Small intestine (tissue), 7 donors: ENCODE data around the gene SDR42E2. TPM values are rescaled to one million over a fixed set of nuclear protein-coding genes. Genes with fewer than 3 reads are reported as not detected.

Experiments
- DNase-seq, 2 donors: peaks; one replicate each; pipeline versions ENCODE4 v3.0.0 to v3.0.0-alpha.2; 2013
- FAIRE-seq: peaks from 2 replicates; lab custom pipeline; 2012; peaks lifted over from hg19 to GRCh38; lab: Jason Lieb, UNC
- H3K27ac ChIP-seq, 3 donors: one replicate each; pipeline ENCODE4 v1.5.1; 2013; ENCODE audit warnings: low read length in 2 of 3, mild to moderate bottlenecking in 2 of 3, control low read depth in 1 of 3, inconsistent platforms in 1 of 3, low read depth in 1 of 3, moderate library complexity in 1 of 3
- H3K27me3 ChIP-seq, 3 donors: one replicate each; pipeline ENCODE4 v1.6.1; 2013; ENCODE audit warnings: low read length in 3 of 3, inconsistent platforms in 1 of 3; ENCODE audit not compliant: control insufficient read depth in 3 of 3, insufficient read depth in 3 of 3
- H3K36me3 ChIP-seq, 3 donors: one replicate each; pipeline ENCODE4 v1.6.1; 2013; ENCODE audit warnings: low read length in 3 of 3, inconsistent platforms in 1 of 3, low read depth in 1 of 3, mild to moderate bottlenecking in 1 of 3, moderate library complexity in 1 of 3; ENCODE audit not compliant: control insufficient read depth in 3 of 3, insufficient read depth in 2 of 3
- H3K4me1 ChIP-seq, 3 donors: one replicate each; pipeline ENCODE4 v1.6.1; 2013; ENCODE audit warnings: low read length in 2 of 3, inconsistent platforms in 1 of 3, low read depth in 1 of 3, mild to moderate bottlenecking in 1 of 3, moderate library complexity in 1 of 3; ENCODE audit not compliant: control insufficient read depth in 3 of 3, insufficient read depth in 2 of 3
- H3K4me3 ChIP-seq, 3 donors: one replicate each; pipeline ENCODE4 v1.5.1; 2013; ENCODE audit warnings: low read length in 3 of 3, control low read depth in 1 of 3, inconsistent platforms in 1 of 3, low read depth in 1 of 3, mild to moderate bottlenecking in 1 of 3, moderate library complexity in 1 of 3
- H3K9me3 ChIP-seq, 2 donors: one replicate each; pipeline ENCODE4 v1.6.1; 2013; ENCODE audit warnings: low read depth in 1 of 2, low read length in 1 of 2; ENCODE audit not compliant: control insufficient read depth in 2 of 2, insufficient read depth in 1 of 2
- WGBS, 3 donors: extraction: QIAGEN DNeasy Blood & Tissue Kit; methylation state at CpG; one replicate each; pipeline ENCODE4 v1.1.7; 2013; 5-methylcytosine and 5-hydroxymethylcytosine counted together
- polyA plus RNA-seq, 4 donors: library from polyadenylated mRNA; stranded (reverse) in 3 of 4; unstranded in 1 of 4; fragments of 200-250 nt in 3 of 4; fragments of 120-200 nt in 1 of 4; gene quantifications; one replicate each; pipeline versions ENCODE4 v1.2.1 to v1.2.3, GENCODE V29; 2013
- donor health status: healthy with polysubstance abuse.
- donor health status: control.
- donor health status: control.
- donor health status: Bipolar disorder and iron deficiency.
- donor health status: healthy.

SDR42E2 gene
- polyA plus RNA-seq, 4 donors: 0.01 to 0.03 TPM; not detected in 2

DNA sequence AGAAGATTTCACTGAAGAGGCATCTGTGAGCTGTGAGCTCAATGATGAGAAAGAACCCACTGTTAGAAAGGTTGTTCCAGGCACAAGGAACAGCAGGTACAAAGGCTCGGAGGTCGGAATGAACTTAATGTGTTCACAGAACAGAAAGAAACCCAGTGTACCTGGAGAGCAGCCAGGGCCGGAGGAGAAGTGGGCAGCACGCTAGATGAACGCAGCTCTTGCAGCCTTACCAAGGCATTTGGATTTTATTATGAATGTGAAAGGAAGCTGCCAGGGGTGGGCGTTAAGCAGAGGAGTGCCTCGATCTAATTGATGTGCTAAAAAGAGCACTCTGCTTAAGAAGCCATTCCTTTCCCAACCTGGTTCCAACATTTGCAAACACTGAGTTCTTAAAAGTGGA lies 62.8 kb downstream of the SDR42E2 start:
- Histone ChIP-seq H3K4me1 (peaks cover 0 to 2% (median 0%) of the 10 kb centered on the region in 3 donors), H3K27me3 (no peaks in the 10 kb centered on the region), H3K9me3 (no peaks in the 10 kb centered on the region), H3K36me3 (peaks cover 0 to 49% (median 6%) of the 10 kb centered on the region in 3 donors), H3K4me3 (no peak overlapping the region), H3K27ac (no peak overlapping the region)
- WGBS, 3 donors: 84 to 92% (median 91%) methylated on average over 7 of the region's 7 CpGs
- no peak for DNase-seq
- FAIRE-seq: no peak

DNA sequence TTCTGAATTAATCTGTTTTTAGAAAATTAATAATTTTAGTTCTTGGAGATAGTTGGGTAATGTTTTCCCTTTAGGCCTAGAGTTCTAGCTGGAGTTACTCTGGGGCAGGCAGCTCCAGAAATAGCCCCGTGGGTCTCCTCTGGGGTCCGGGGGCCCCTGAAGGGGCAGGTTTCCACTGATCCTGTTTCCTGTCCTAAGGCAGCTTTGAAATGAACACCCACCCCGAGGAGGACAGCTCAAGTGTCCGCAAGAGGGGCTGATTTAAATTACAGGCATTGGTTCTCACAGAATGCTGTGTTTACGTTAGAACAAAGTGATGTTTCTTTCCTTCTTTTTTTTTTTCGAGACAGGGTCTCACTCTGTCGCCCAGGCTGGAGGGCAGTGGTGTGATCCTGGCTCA lies 67.6 kb downstream of the SDR42E2 start:
- 58 to 80% (median 79%) methylated on average over 7 of the region's 7 CpGs for WGBS, 3 donors
- H3K4me3 ChIP-seq: no peak overlapping the region
- FAIRE-seq: no peak
- no peak for DNase-seq
- no peaks in the 10 kb centered on the region for H3K27me3 ChIP-seq
- peaks cover 2 to 49% (median 6%) of the 10 kb centered on the region in 3 donors for H3K36me3 ChIP-seq
- H3K27ac ChIP-seq: no peak overlapping the region
- peaks cover 0 to 22% (median 5%) of the 10 kb centered on the region in 3 donors for H3K4me1 ChIP-seq
- H3K9me3 ChIP-seq: no peaks in the 10 kb centered on the region

DNA sequence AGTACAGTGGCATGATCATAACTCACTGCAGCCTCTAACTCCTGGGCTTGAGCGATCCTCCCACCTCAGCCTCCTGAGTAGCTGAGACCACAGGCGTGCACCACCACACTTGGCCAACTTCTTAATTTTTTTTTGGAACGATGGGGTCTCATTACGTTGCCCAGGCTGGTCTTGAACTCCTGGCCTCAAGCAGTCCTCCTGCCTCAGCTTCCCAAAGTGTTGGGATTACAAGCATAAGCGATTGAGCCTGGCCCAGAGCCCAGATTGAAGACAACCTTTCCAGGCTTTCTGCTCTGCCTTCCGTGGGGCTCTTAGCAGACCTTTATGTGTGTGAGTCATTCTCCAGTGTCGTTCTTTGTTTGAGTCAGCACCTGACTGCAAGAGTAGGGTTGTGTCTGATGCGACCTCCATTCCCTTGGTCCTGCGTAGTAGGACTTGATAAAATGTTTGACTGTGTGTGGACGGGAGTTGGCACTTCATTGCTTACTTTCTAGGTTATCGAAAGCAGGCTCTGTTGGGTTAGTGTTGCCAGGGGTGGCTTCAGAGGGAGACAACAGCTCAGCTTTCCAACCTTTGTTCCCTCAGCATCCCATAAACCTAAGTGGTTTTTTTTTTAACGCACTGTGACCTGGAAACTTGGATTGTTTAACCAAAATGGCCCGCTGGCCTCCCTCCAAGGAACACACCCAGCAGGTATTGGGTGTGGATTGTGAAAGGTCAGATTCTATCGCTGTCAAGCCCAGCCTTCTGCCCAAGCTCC lies 70.2 kb downstream of the SDR42E2 start:
- Histone ChIP-seq H3K36me3 (peaks cover 2 to 39% (median 6%) of the 10 kb centered on the region in 3 donors), H3K27ac (peak overlapping the region; percentile 58 to 89 (median 85)), H3K4me1 (peaks cover 2 to 33% (median 5%) of the 10 kb centered on the region in 3 donors), H3K27me3 (no peaks in the 10 kb centered on the region), H3K9me3 (no peaks in the 10 kb centered on the region), H3K4me3 (no peak overlapping the region)
- 17 to 53% (median 34%) methylated on average over 14 of the region's 14 CpGs for WGBS, 3 donors
- DNase-seq (peak; percentile 97 to 99), FAIRE-seq (no peak)

DNA sequence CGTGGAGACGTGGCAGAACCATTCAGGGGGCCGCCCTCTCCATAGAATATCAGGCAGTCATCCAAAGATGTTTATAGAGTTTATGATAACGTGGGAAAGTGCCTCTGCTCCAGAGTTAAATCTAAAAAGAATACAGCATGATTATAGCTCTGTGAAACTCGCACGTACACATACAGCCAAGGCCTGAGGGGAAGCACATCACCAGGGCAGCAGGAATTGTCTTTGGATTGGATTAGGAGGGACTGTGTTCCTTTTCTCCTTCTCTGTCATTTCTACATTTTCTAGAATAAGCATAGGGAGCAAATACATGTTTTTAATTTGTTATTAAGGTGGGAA lies 70.7 kb downstream of the SDR42E2 start:
- 21 to 55% (median 27%) methylated on average over 6 of the region's 6 CpGs for WGBS, 3 donors
- peaks cover 2 to 33% (median 5%) of the 10 kb centered on the region in 3 donors for H3K4me1 ChIP-seq
- no peaks in the 10 kb centered on the region for H3K27me3 ChIP-seq
- H3K36me3 ChIP-seq: peaks cover 2 to 37% (median 4%) of the 10 kb centered on the region in 3 donors
- H3K4me3 ChIP-seq: no peak overlapping the region
- no peak for DNase-seq
- H3K9me3 ChIP-seq: no peaks in the 10 kb centered on the region
- FAIRE-seq: no peak
- H3K27ac ChIP-seq: peak overlapping the region; percentile 56 to 89 (median 85)

- Histone ChIP-seq H3K27ac (peak overlapping the region; percentile 43 to 68 (median 54)), H3K27me3 (no peaks in the 10 kb centered on the region), H3K9me3 (no peaks in the 10 kb centered on the region), H3K4me3 (no peak overlapping the region), H3K4me1 (peaks cover 5 to 35% (median 5%) of the 10 kb centered on the region in 3 donors), H3K36me3 (peaks cover 0 to 28% (median 0%) of the 10 kb centered on the region in 3 donors)
- FAIRE-seq (no peak), DNase-seq (peak; percentile 82 to 97)
- 42 to 75% (median 56%) methylated on average over 9 of the region's 9 CpGs for whole genome bisulfite sequencing, 3 donors
Observed at GRCh38 chr16:22235839-22236745, 73.8 kb downstream of the SDR42E2 start.

DNA sequence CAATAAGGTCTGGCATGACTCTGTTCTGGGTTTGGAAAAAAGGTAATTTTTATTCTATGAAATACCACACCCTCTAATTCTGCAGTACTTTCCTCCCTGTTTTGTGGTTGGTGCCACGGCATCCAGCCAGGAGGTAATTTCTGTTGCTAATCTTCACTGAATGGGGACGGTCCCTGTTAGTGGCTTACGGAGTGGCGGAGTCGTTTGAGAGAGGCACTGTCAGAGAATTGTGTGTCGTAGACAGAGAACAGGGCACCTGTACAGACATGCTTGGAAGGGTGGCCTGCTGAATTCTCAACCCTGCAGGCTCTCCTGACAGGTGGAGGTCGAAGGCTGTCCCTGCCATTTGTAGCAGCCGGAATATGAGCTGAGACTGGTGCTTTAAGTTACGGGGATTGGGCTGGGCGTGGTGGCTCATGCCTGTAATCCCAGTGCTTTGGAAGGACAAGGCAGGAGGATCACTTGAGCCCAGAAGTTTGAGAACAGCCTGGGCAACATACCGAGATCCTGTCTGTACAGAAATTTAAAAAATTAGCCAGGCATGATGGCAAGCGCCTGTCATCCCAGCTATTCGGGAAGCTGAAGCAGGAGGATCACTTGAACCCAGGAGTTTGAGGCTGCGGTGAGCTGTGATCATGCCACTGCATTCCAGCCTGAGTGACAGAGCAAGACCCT lies 77.0 kb downstream of the SDR42E2 start:
- Histone ChIP-seq H3K4me1 (peaks cover 0 to 14% (median 5%) of the 10 kb centered on the region in 3 donors), H3K27ac (no peak overlapping the region)

GRCh38 chr16:22240023-22240710 lies 77.9 kb downstream of the SDR42E2 start:
- Histone ChIP-seq H3K27ac (no peak overlapping the region), H3K4me1 (peaks cover 0 to 13% (median 5%) of the 10 kb centered on the region in 3 donors), H3K36me3 (peaks cover 0 to 31% (median 2%) of the 10 kb centered on the region in 3 donors), H3K27me3 (no peaks in the 10 kb centered on the region), H3K4me3 (no peak overlapping the region), H3K9me3 (no peaks in the 10 kb centered on the region)
- DNase-seq (no peak), FAIRE-seq (no peak)
- WGBS, 3 donors: 64 to 86% (median 84%) methylated on average over 3 of the region's 3 CpGs

More for the DNA sequence above, 77.0 kb downstream of the SDR42E2 start:
- no peak for FAIRE-seq
- H3K27me3 ChIP-seq: no peaks in the 10 kb centered on the region
- no peak overlapping the region for H3K4me3 ChIP-seq
- peaks cover 0 to 24% (median 0%) of the 10 kb centered on the region in 3 donors for H3K36me3 ChIP-seq
- no peaks in the 10 kb centered on the region for H3K9me3 ChIP-seq
- 39 to 71% (median 69%) methylated on average over 14 of the region's 14 CpGs for WGBS, 3 donors
- DNase-seq: peak in 1 of 2 donors; percentile 13
